Measurements from ENCODE around the gene DPP10.

DNA sequence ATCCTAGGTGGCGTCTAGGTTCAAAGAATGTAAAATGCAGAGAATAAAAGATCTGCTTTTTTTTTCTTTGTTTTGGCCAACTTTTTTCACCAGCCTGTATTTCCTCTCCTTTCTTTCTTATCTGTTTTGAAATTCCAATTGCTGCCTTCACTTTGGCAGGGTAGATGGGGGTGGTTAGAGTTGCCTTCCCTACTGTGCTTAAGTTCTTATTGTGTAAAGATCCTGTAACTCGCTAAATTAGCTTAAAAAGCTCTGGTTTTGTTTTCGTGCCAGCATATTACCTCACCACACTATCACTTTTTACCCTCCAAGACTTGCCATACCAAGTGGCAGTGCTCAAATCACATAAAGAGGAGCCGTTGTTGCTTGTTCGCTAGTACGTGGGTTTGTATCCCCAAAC is 921.7 kb downstream of the DPP10 start:
- TF ChIP-seq TAF1 (IDR thresholded peaks at IDR 0.05; ENCODE audit: low read depth) = no peak
- TF ChIP-seq, protein P1, sequence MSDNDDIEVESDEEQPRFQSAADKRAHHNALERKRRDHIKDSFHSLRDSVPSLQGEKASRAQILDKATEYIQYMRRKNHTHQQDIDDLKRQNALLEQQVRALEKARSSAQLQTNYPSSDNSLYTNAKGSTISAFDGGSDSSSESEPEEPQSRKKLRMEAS (IDR thresholded peaks at IDR 0.05) = no peak
- TF ChIP-seq CEBPB (IDR thresholded peaks at IDR 0.05) = no peak
- no peak for TF ChIP-seq EP300 (IDR thresholded peaks at IDR 0.05; ENCODE audit: borderline replicate concordance)
- no peak for TF ChIP-seq RAD21 (IDR thresholded peaks at IDR 0.05; ENCODE audit: low read depth)
- TF ChIP-seq, protein P2, sequence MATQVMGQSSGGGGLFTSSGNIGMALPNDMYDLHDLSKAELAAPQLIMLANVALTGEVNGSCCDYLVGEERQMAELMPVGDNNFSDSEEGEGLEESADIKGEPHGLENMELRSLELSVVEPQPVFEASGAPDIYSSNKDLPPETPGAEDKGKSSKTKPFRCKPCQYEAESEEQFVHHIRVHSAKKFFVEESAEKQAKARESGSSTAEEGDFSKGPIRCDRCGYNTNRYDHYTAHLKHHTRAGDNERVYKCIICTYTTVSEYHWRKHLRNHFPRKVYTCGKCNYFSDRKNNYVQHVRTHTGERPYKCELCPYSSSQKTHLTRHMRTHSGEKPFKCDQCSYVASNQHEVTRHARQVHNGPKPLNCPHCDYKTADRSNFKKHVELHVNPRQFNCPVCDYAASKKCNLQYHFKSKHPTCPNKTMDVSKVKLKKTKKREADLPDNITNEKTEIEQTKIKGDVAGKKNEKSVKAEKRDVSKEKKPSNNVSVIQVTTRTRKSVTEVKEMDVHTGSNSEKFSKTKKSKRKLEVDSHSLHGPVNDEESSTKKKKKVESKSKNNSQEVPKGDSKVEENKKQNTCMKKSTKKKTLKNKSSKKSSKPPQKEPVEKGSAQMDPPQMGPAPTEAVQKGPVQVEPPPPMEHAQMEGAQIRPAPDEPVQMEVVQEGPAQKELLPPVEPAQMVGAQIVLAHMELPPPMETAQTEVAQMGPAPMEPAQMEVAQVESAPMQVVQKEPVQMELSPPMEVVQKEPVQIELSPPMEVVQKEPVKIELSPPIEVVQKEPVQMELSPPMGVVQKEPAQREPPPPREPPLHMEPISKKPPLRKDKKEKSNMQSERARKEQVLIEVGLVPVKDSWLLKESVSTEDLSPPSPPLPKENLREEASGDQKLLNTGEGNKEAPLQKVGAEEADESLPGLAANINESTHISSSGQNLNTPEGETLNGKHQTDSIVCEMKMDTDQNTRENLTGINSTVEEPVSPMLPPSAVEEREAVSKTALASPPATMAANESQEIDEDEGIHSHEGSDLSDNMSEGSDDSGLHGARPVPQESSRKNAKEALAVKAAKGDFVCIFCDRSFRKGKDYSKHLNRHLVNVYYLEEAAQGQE (IDR thresholded peaks at IDR 0.05; ENCODE audit: low read depth) = no peak
- TF ChIP-seq FOXM1 (IDR thresholded peaks at IDR 0.05; ENCODE audit: borderline replicate concordance, low read depth) = no peak
- TF ChIP-seq YY1 (IDR thresholded peaks at IDR 0.05; ENCODE audit: low read depth) = no peak
- no peak for TF ChIP-seq CREB1 (IDR thresholded peaks at IDR 0.05; ENCODE audit: low read depth)
- TF ChIP-seq, protein P3, sequence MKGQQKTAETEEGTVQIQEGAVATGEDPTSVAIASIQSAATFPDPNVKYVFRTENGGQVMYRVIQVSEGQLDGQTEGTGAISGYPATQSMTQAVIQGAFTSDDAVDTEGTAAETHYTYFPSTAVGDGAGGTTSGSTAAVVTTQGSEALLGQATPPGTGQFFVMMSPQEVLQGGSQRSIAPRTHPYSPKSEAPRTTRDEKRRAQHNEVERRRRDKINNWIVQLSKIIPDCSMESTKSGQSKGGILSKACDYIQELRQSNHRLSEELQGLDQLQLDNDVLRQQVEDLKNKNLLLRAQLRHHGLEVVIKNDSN (IDR thresholded peaks at IDR 0.05) = no peak
- TF ChIP-seq EGR1 (IDR thresholded peaks at IDR 0.05) = no peak
- no peak for TF ChIP-seq NFIC (IDR thresholded peaks at IDR 0.05)
- no peak for TF ChIP-seq TCF12 (IDR thresholded peaks at IDR 0.05; ENCODE audit: low read depth)
- TF ChIP-seq ZBTB7A (IDR thresholded peaks at IDR 0.05; ENCODE audit: low read depth) = no peak

All from Ishikawa (cell line).